ENCODE measurements around the gene TSC2. TPM values are rescaled to one million over a fixed set of nuclear protein-coding genes. Genes with fewer than 3 reads are reported as not detected.
"Not testable (repeated sequence)": the region's sequence is repeated elsewhere in the genome, so short reads cannot be mapped to it uniquely, and the experiment has no call there.

Gene TSC2
- total RNA-seq, 4 donors from 2014 or later = 75.4 to 507 (median 111) TPM

GRCh38 chr16:2135770-2136490 is 88.1 kb downstream of the TSC2 start, which contains the start of gene PKD1:
TSS of gene PKD1 (minus strand) at chr16:2135898. CDS start at chr16:2135689, 209 bp downstream.
- not testable (repeated sequence) for H3K9me3 ChIP-seq, H3K27me3 ChIP-seq, H3K36me3 ChIP-seq
- Histone ChIP-seq H3K4me3 (peak within 1 kb of the TSS; percentile 52 to 83 (median 60)), H3K27ac (peak within 1 kb of the TSS in 3 of 4 donors; percentile 78 to 89 (median 86)), H3K4me1 (peaks cover 0 to 32% (median 0%) of the 10 kb centered on the region in 4 donors)
- WGBS, 2 donors = 0% methylated on average over 13 to 22 of the region's 81 CpGs
- DNase-seq (ENCODE audit: low spot score in 2 of 2) = peak; percentile 98 to 99
- TF ChIP-seq POLR2A (IDR thresholded peaks at IDR 0.05) = peak; percentile 60 to 78
- TF ChIP-seq EP300 (IDR thresholded peaks at IDR 0.05) = peak; percentile 66 to 70

Small RNA genes lying within 50 kb of the gene (small RNA-seq; reads per million reads assigned to genes)
- gene MIR1225 (3.8 reads per million, percentile 79 among the genes with 10 or more reads in this experiment), gene MIR3180-5 (not detected), gene MIR4516 (not detected), gene RF00019 (not detected), gene RN7SL219P (not detected)

Other genes starting within 250 kb of the TSC2 start
- 100 to 1,000 TPM in 2 of 4 donors, 10 to 100 TPM in 2; 89.2 to 161 (median 100) TPM for gene HAGH, start 221.2 kb upstream of the TSC2 start, total RNA-seq
- 10 to 100 TPM; 17.5 to 44.1 (median 33.7) TPM for gene FAHD1, start 220.8 kb upstream of the TSC2 start, total RNA-seq
- not detected for gene MEIOB, start 175.8 kb upstream of the TSC2 start, total RNA-seq
- not detected for gene HS3ST6, start 129.6 kb upstream of the TSC2 start, total RNA-seq
- 10 to 100 TPM; 22.5 to 46.1 (median 30.3) TPM for gene MSRB1, start 104.8 kb upstream of the TSC2 start, total RNA-seq
- not detected for gene RPL3L, start 93.3 kb upstream of the TSC2 start, total RNA-seq
- 100 to 1,000 TPM in 2 of 4 donors, 10 to 100 TPM in 2; 86.9 to 136 (median 116) TPM for gene NDUFB10, start 88.4 kb upstream of the TSC2 start, total RNA-seq
- gene RPS2, start 83.2 kb upstream of the TSC2 start, total RNA-seq = 1,000 to 10,000 TPM; 1,591 to 3,468 (median 1,745) TPM
- gene RNF151, start 81.1 kb upstream of the TSC2 start, total RNA-seq = not detected
- gene TBL3, start 75.9 kb upstream of the TSC2 start, total RNA-seq = 10 to 100 TPM; 37.6 to 70.8 (median 46.2) TPM
- 1 to 10 TPM in 1 of 4 donors, not detected in 3; 3.9 TPM for gene NOXO1, start 66.5 kb upstream of the TSC2 start, total RNA-seq
- 10 to 100 TPM; 13.4 to 20.2 (median 18.1) TPM for gene GFER, start 63.8 kb upstream of the TSC2 start, total RNA-seq
- gene SYNGR3, start 58.0 kb upstream of the TSC2 start, total RNA-seq = 1 to 10 TPM in 1 of 4 donors, not detected in 3; 3.9 TPM
- gene ZNF598, start 38.2 kb upstream of the TSC2 start, total RNA-seq = 10 to 100 TPM; 37.0 to 83.1 (median 49.2) TPM
- gene NPW, start 28.2 kb upstream of the TSC2 start, total RNA-seq = 1 to 10 TPM in 2 of 4 donors, not detected in 2; 3.0 to 3.1 TPM
- 10 to 100 TPM; 54.7 to 83.1 (median 64.9) TPM for gene NHERF2, start 21.1 kb upstream of the TSC2 start, total RNA-seq
- 10 to 100 TPM; 22.8 to 56.7 (median 28.1) TPM for gene NTHL1, start 151 bp upstream of the TSC2 start, total RNA-seq
- gene PKD1, start 87.9 kb downstream of the TSC2 start, total RNA-seq = 100 to 1,000 TPM; 207 to 542 (median 381) TPM
- not detected for gene RAB26, start 100.6 kb downstream of the TSC2 start, total RNA-seq
- 10 to 100 TPM; 29.1 to 53.7 (median 38.4) TPM for gene TRAF7, start 107.8 kb downstream of the TSC2 start, total RNA-seq
- under 1 TPM in 3 of 4 donors, not detected in 1; 0.20 to 0.63 (median 0.30) TPM for gene CASKIN1, start 148.6 kb downstream of the TSC2 start, total RNA-seq
- 10 to 100 TPM; 28.8 to 73.8 (median 43.8) TPM for gene MLST8, start 157.5 kb downstream of the TSC2 start, total RNA-seq
- 100 to 1,000 TPM in 1 of 4 donors, 10 to 100 TPM in 3; 19.8 to 203 (median 24.4) TPM for gene BRICD5, start 162.9 kb downstream of the TSC2 start, total RNA-seq
- gene PGP, start 166.9 kb downstream of the TSC2 start, total RNA-seq = 10 to 100 TPM; 13.1 to 27.0 (median 23.2) TPM
- gene E4F1, start 175.6 kb downstream of the TSC2 start, total RNA-seq = 10 to 100 TPM; 30.6 to 60.6 (median 45.2) TPM
- 1 to 10 TPM in 1 of 4 donors, under 1 TPM in 3; 0.39 to 5.4 (median 0.64) TPM for gene DNASE1L2, start 188.5 kb downstream of the TSC2 start, total RNA-seq
- gene ECI1, start 203.6 kb downstream of the TSC2 start, total RNA-seq = 10 to 100 TPM; 74.3 to 94.7 (median 81.5) TPM
- gene RNPS1, start 220.1 kb downstream of the TSC2 start, total RNA-seq = 100 to 1,000 TPM; 101 to 127 (median 114) TPM